HCT116 (cell line): ENCODE data around the gene HUNK. TPM values are rescaled to one million over a fixed set of nuclear protein-coding genes. Genes with fewer than 3 reads are reported as not detected.

Experiments
- ATAC-seq: fragments of 200-7000 bp; cut with Tn5 transposase; 2 replicates; pipeline ENCODE4 v1.9.1; 2020; ENCODE audit warnings: mild to moderate bottlenecking, moderate library complexity
- BruUV-seq: library from RNA; stranded (reverse); fragments of 400-500 nt; replicated peaks from 2 replicates; lab custom pipeline; 2021; lab: Mats Ljungman, UMichigan
- CTCF ChIA-PET: fragments of 300-600 bp; sonication (Branson Sonifier 250); formaldehyde crosslinking; loops from one replicate; lab custom pipeline; 2021; ENCODE audit warnings: antibody characterized with exemption; lab: Charles Lee
- POLR2A ChIA-PET: fragments of 300-600, 350-600 bp; sonication (Branson Sonifier 250); formaldehyde crosslinking; loops from one replicate; lab custom pipeline; 2021; ENCODE audit warnings: antibody characterized with exemption; lab: Charles Lee
- RAD21 ChIA-PET, 2 experiments: fragments of 300-600 bp; sonication (Branson Sonifier 250); formaldehyde crosslinking; loops; one replicate each; lab custom pipeline; 2023; ENCODE audit warnings: low total read pairs in 2 of 2; ENCODE audit not compliant: uncharacterized antibody in 2 of 2, unreplicated experiment in 2 of 2, low non-redundant PET in 1 of 2; lab: Charles Lee
- DNase-seq: peaks from one replicate; pipeline ENCODE4 v3.0.0-alpha.2; 2010; ENCODE audit warnings: low read depth, low spot score
- H2AFZ ChIP-seq: fragments of 200-600 bp; shearing (Covaris generic), sonication (generic); 2 replicates; pipeline ENCODE4 v1.6.1; 2017; ENCODE audit warnings: low read depth, mixed run types, mixed read lengths, antibody characterized with exemption, low read length; ENCODE audit not compliant: poor library complexity, severe bottlenecking
- H3K27ac ChIP-seq: 2 replicates; pipeline ENCODE4 v1.5.1; 2012; ENCODE audit warnings: low read depth, low read length
- H3K27me3 ChIP-seq: fragments of 200-600 bp; sonication (generic); 2 replicates; pipeline ENCODE4 v1.6.1; 2016; ENCODE audit warnings: mixed run types, low read length, mixed read lengths; ENCODE audit not compliant: insufficient read depth
- H3K36me3 ChIP-seq, 2 experiments: fragments of 200-500 bp in 1 of 2; fragments of 200-600 bp in 1 of 2; sonication (Bioruptor generic) in 1 of 2; sonication (generic) in 1 of 2; 2 replicates each; pipeline versions ENCODE4 v1.5.1 to v1.6.1; 2014 to 2016; ENCODE audit warnings: low read length in 2 of 2, inconsistent platforms in 1 of 2, mixed read lengths in 1 of 2, mixed run types in 1 of 2; ENCODE audit not compliant: insufficient read depth in 2 of 2, control insufficient read depth in 1 of 2
- H3K4me1 ChIP-seq, 2 experiments: fragments of 200-600 bp in 1 of 2; sonication (generic) in 1 of 2; 2 replicates each; pipeline versions ENCODE4 v1.5.1 to v1.6.1; 2012 to 2017; ENCODE audit warnings: low read length in 2 of 2, inconsistent platforms in 1 of 2, mild to moderate bottlenecking in 1 of 2, mixed read lengths in 1 of 2, mixed run types in 1 of 2, moderate library complexity in 1 of 2; ENCODE audit not compliant: insufficient read depth in 2 of 2, control insufficient read depth in 1 of 2
- H3K4me2 ChIP-seq: fragments of 200-600 bp; sonication (generic); 2 replicates; pipeline ENCODE4 v1.6.1; 2017; ENCODE audit warnings: mixed run types, low read length, mixed read lengths
- H3K4me3 ChIP-seq, 2 experiments: fragments of 200-600 bp in 1 of 2; sonication (generic) in 1 of 2; replicated peaks in 1 of 2; 2 replicates each; pipeline ENCODE4 v1.5.1; 2011 to 2016; ENCODE audit warnings: low read length in 2 of 2, control low read depth in 1 of 2, low read depth in 1 of 2, mild to moderate bottlenecking in 1 of 2, mixed read lengths in 1 of 2, mixed run types in 1 of 2
- H3K79me2 ChIP-seq: fragments of 200-600 bp; sonication (generic); 2 replicates; pipeline ENCODE4 v1.6.1; 2017; ENCODE audit warnings: mild to moderate bottlenecking, mixed run types, low read length, moderate library complexity, mixed read lengths; ENCODE audit not compliant: insufficient read depth
- H3K9ac ChIP-seq: fragments of 200-600 bp; sonication (generic); 2 replicates; pipeline ENCODE4 v1.6.1; 2016; ENCODE audit warnings: low read length, mixed read lengths
- H3K9me2 ChIP-seq: fragments of 200-600 bp; sonication (generic), shearing (Covaris generic); 2 replicates; pipeline ENCODE4 v1.6.1; 2017; ENCODE audit warnings: mixed run types, mild to moderate bottlenecking, moderate library complexity; ENCODE audit not compliant: insufficient read depth
- H3K9me3 ChIP-seq, 2 experiments: fragments of 200-500 bp in 1 of 2; fragments of 200-600 bp in 1 of 2; sonication (Bioruptor generic) in 1 of 2; sonication (generic) in 1 of 2; 2 replicates each; pipeline ENCODE4 v1.6.1; 2014 to 2017; ENCODE audit warnings: low read length in 2 of 2, mixed read lengths in 2 of 2, inconsistent platforms in 1 of 2, low read depth in 1 of 2, mild to moderate bottlenecking in 1 of 2, mixed run types in 1 of 2, moderate library complexity in 1 of 2; ENCODE audit not compliant: control insufficient read depth in 1 of 2, insufficient read depth in 1 of 2
- H4K20me1 ChIP-seq: fragments of 200-600 bp; sonication (generic), shearing (Covaris generic); 2 replicates; pipeline ENCODE4 v1.6.1; 2017; ENCODE audit warnings: mixed run types, mild to moderate bottlenecking, moderate library complexity; ENCODE audit not compliant: insufficient read depth
- CBX3 ChIP-seq: IDR thresholded peaks from 2 replicates; pipeline ENCODE4 v1.6.1; 2012; ENCODE audit warnings: low read depth
- CEBPB ChIP-seq: IDR thresholded peaks from 2 replicates; pipeline ENCODE4 v1.6.1; 2012; ENCODE audit warnings: low read depth
- ELF1 ChIP-seq: IDR thresholded peaks from 2 replicates; pipeline ENCODE4 v1.6.1; 2012; ENCODE audit warnings: low read depth, borderline replicate concordance
- EZH2 ChIP-seq: fragments of 200-600 bp; sonication (generic); IDR thresholded peaks from 2 replicates; pipeline ENCODE4 v1.6.1; 2017; ENCODE audit warnings: antibody characterized with exemption, mixed run types
- FOSL1 ChIP-seq: IDR thresholded peaks from 2 replicates; pipeline ENCODE4 v1.6.1; 2012; ENCODE audit warnings: low read depth
- JUND ChIP-seq: IDR thresholded peaks from 2 replicates; pipeline ENCODE4 v1.6.1; 2012
- POLR2A ChIP-seq: IDR thresholded peaks from 2 replicates; pipeline ENCODE4 v1.7.0; 2011; ENCODE audit warnings: borderline replicate concordance; ENCODE audit not compliant: insufficient read depth, insufficient read length; ENCODE audit errors: extremely low read depth
- SIN3A ChIP-seq: IDR thresholded peaks from 2 replicates; pipeline ENCODE4 v1.6.1; 2012; ENCODE audit warnings: low read depth
- TCF7L2 ChIP-seq: IDR thresholded peaks from 2 replicates; pipeline ENCODE4 v1.7.0; 2011; ENCODE audit warnings: borderline replicate concordance, inconsistent platforms; ENCODE audit not compliant: insufficient read depth, insufficient read length; ENCODE audit errors: extremely low read depth
- YY1 ChIP-seq: IDR thresholded peaks from 2 replicates; pipeline ENCODE4 v1.6.1; 2011; ENCODE audit warnings: low read length, low read depth, moderate library complexity, mild to moderate bottlenecking; ENCODE audit not compliant: insufficient replicate concordance; ENCODE audit errors: extremely low read depth
- ZFX ChIP-seq: fragments of 450-650 bp; IDR thresholded peaks from 2 replicates; pipeline ENCODE4 v1.6.1; 2017
- ZNF274 ChIP-seq: fragments of 200-500 bp; sonication (Bioruptor generic); IDR thresholded peaks from 2 replicates; pipeline ENCODE4 v1.6.1; 2014; ENCODE audit warnings: mild to moderate bottlenecking, low read depth, low read length, inconsistent platforms
- intact Hi-C: fragments of 100-400 bp; cut with micrococcal nuclease; formaldehyde crosslinking; loops from 2 replicates; pipeline ENCODE4 v1.10.0; 2022
- total RNA-seq: library from RNA; stranded (reverse); gene quantifications from one replicate; pipeline ENCODE4 v1.2.1, GENCODE V29; 2021; ENCODE audit not compliant: unreplicated experiment
- TF ChIP-seq, protein P1 (sequence below), 3 experiments: fragments of 200-600 bp in 1 of 3; sonication (generic) in 1 of 3; IDR thresholded peaks in 2 of 3; conservative IDR thresholded peaks in 1 of 3; 2 replicates each; pipeline ENCODE4 v1.5.1; 2012 to 2017; ENCODE audit warnings: low read depth in 2 of 3, low read length in 2 of 3, antibody characterized with exemption in 1 of 3, borderline replicate concordance in 1 of 3, control low read depth in 1 of 3, mild to moderate bottlenecking in 1 of 3, mixed read lengths in 1 of 3, mixed run types in 1 of 3, moderate library complexity in 1 of 3; ENCODE audit not compliant: insufficient read depth in 1 of 3
- TF ChIP-seq, protein P2 (sequence below): IDR thresholded peaks from 2 replicates; pipeline ENCODE4 v1.6.1; 2012; ENCODE audit warnings: low read depth
- TF ChIP-seq, protein P3 (sequence below): IDR thresholded peaks from 2 replicates; pipeline ENCODE4 v1.6.1; 2012

Gene HUNK
- total RNA-seq, 1 experiment from 2014 or later: not detected

DNA sequence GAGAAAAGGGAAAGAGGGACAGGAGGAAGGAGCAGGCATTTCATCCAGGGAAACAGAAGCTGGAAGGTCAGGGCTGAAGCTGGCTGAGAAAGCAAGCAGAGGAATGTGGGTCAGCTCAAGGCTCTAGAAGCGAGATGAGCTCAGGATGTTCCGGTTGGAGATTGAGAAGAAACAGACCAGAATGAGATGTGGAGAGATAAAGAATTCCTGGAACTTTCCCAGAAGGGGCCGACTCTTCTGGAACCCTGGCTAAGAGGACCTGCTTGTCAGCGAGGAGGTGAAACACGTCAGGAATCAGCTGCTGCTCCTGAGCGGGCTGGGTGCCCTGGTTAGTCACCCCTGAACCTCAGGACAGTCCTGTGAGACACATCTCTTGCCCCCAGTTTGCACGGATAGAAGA is 75.9 kb downstream of the HUNK start:
- Histone ChIP-seq H3K4me2 (no peak overlapping the region), H3K9ac (no peak overlapping the region), H3K36me3 (no peaks in the 10 kb centered on the region), H4K20me1 (no peaks in the 10 kb centered on the region), H3K4me3 (no peak overlapping the region), H3K27me3 (peaks cover 65% of the 10 kb centered on the region), H2AFZ (no peak overlapping the region), H3K9me2 (no peaks in the 10 kb centered on the region), H3K9me3 (no peaks in the 10 kb centered on the region), H3K4me1 (no peaks in the 10 kb centered on the region), H3K27ac (no peak overlapping the region), H3K79me2 (no peaks in the 10 kb centered on the region)
- no TSS peak for BruUV-seq
- ATAC-seq (no peak), DNase-seq (no peak)
- no peak for TF ChIP-seq SIN3A
- TF ChIP-seq CEBPB: no peak
- TF ChIP-seq TCF7L2: no peak
- no peak for TF ChIP-seq ZNF274
- no peak for TF ChIP-seq YY1
- CTCF ChIA-PET: no interaction called here
- POLR2A ChIA-PET: no interaction called here
- RAD21 ChIA-PET: no interaction called here
- intact Hi-C loops: no loop called here

DNA sequence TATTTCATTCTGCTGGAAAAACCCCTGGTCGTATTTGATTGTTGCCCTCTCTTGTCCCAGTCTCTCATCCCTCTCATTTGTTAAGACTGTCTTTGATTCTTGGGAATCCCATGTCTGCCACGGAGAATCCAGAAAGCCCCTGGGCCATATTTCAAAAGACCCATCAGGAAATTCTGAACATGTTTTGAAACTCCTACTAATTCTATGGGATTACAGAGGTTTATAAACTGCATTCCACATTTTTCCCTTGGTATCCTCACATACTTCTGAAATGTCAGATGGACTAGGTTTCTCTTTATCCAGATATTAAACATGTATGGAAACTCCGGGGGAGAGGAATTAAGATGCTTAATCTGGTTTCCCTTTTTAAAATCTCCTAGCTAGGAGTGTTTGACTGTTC is 80.0 kb downstream of the HUNK start:
- no peak overlapping the region for H3K4me3 ChIP-seq
- CTCF ChIA-PET: no interaction called here
- BruUV-seq: no TSS peak
- TF ChIP-seq, protein P1, sequence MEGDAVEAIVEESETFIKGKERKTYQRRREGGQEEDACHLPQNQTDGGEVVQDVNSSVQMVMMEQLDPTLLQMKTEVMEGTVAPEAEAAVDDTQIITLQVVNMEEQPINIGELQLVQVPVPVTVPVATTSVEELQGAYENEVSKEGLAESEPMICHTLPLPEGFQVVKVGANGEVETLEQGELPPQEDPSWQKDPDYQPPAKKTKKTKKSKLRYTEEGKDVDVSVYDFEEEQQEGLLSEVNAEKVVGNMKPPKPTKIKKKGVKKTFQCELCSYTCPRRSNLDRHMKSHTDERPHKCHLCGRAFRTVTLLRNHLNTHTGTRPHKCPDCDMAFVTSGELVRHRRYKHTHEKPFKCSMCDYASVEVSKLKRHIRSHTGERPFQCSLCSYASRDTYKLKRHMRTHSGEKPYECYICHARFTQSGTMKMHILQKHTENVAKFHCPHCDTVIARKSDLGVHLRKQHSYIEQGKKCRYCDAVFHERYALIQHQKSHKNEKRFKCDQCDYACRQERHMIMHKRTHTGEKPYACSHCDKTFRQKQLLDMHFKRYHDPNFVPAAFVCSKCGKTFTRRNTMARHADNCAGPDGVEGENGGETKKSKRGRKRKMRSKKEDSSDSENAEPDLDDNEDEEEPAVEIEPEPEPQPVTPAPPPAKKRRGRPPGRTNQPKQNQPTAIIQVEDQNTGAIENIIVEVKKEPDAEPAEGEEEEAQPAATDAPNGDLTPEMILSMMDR (IDR thresholded peaks at IDR 0.05 in 2 of 3, conservative IDR thresholded peaks at IDR 0.05 in 1 of 3; ENCODE audit: borderline replicate concordance in 1 of 3, insufficient read depth in 1 of 3, low read depth in 2 of 3, low read length in 2 of 3): no peak
- no peak for TF ChIP-seq YY1
- TF ChIP-seq, protein P2, sequence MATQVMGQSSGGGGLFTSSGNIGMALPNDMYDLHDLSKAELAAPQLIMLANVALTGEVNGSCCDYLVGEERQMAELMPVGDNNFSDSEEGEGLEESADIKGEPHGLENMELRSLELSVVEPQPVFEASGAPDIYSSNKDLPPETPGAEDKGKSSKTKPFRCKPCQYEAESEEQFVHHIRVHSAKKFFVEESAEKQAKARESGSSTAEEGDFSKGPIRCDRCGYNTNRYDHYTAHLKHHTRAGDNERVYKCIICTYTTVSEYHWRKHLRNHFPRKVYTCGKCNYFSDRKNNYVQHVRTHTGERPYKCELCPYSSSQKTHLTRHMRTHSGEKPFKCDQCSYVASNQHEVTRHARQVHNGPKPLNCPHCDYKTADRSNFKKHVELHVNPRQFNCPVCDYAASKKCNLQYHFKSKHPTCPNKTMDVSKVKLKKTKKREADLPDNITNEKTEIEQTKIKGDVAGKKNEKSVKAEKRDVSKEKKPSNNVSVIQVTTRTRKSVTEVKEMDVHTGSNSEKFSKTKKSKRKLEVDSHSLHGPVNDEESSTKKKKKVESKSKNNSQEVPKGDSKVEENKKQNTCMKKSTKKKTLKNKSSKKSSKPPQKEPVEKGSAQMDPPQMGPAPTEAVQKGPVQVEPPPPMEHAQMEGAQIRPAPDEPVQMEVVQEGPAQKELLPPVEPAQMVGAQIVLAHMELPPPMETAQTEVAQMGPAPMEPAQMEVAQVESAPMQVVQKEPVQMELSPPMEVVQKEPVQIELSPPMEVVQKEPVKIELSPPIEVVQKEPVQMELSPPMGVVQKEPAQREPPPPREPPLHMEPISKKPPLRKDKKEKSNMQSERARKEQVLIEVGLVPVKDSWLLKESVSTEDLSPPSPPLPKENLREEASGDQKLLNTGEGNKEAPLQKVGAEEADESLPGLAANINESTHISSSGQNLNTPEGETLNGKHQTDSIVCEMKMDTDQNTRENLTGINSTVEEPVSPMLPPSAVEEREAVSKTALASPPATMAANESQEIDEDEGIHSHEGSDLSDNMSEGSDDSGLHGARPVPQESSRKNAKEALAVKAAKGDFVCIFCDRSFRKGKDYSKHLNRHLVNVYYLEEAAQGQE: no peak
- no peak for TF ChIP-seq ZFX
- no peak for TF ChIP-seq CEBPB
- no peak for TF ChIP-seq EZH2
- TF ChIP-seq ELF1: no peak
- no peak for TF ChIP-seq POLR2A
- TF ChIP-seq ZNF274: no peak
- TF ChIP-seq, protein P3, sequence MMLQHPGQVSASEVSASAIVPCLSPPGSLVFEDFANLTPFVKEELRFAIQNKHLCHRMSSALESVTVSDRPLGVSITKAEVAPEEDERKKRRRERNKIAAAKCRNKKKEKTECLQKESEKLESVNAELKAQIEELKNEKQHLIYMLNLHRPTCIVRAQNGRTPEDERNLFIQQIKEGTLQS: no peak
- no peak for TF ChIP-seq CBX3
- TF ChIP-seq JUND: no peak
- TF ChIP-seq FOSL1: no peak

More for the DNA sequence above, 80.0 kb downstream of the HUNK start:
- Histone ChIP-seq H3K9me3 (no peaks in the 10 kb centered on the region), H3K4me2 (no peak overlapping the region), H3K4me1 (no peaks in the 10 kb centered on the region), H3K27ac (no peak overlapping the region), H2AFZ (no peak overlapping the region), H3K79me2 (no peaks in the 10 kb centered on the region), H3K9ac (no peak overlapping the region), H3K9me2 (no peaks in the 10 kb centered on the region), H3K27me3 (peaks cover 68% of the 10 kb centered on the region), H4K20me1 (no peaks in the 10 kb centered on the region), H3K36me3 (no peaks in the 10 kb centered on the region)
- intact Hi-C loops: no loop called here
- ChIA-PET POLR2A (no interaction called here), RAD21 (no interaction called here)
- no peak for DNase-seq
- ATAC-seq: no peak
